IMR-90 (cell line): ENCODE data around the gene DDX54.

Experiments
- POLR2A ChIP-seq: IDR thresholded peaks from 2 replicates; pipeline ENCODE4 v1.6.1; 2012; ENCODE audit warnings: mild to moderate bottlenecking, low read depth, low read length
- RAD21 ChIP-seq: IDR thresholded peaks from 2 replicates; pipeline ENCODE4 v1.6.1; 2012; ENCODE audit warnings: low read length, improper control_type of control experiment
- TF ChIP-seq, protein P1 (sequence below): conservative IDR thresholded peaks from 2 replicates; pipeline ENCODE4 v1.5.1; 2012; ENCODE audit warnings: mild to moderate bottlenecking, low read depth, low read length, improper control_type of control experiment

DNA sequence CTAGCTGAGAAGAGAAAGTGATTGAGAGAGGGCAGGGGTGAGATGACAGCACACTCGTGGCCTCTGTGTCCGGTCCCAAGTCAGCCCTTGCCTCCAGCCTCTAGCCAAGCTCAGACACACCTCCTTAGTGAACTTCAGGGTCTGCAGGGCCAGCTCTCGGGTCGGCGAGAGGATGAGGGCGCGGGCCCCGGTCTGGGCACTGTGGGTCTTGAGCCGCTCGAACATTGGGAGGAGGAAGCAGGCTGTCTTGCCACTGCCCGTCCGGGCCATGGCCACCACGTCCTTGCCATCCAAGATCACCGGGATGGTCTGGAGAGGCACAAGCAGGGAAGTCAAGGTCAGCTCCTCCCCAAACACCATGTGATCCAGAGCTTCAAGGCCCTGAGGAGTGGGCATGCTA, 6.3 kb downstream of the DDX54 start:
- TF ChIP-seq RAD21 (no peak), POLR2A (no peak)
- TF ChIP-seq, protein P1, sequence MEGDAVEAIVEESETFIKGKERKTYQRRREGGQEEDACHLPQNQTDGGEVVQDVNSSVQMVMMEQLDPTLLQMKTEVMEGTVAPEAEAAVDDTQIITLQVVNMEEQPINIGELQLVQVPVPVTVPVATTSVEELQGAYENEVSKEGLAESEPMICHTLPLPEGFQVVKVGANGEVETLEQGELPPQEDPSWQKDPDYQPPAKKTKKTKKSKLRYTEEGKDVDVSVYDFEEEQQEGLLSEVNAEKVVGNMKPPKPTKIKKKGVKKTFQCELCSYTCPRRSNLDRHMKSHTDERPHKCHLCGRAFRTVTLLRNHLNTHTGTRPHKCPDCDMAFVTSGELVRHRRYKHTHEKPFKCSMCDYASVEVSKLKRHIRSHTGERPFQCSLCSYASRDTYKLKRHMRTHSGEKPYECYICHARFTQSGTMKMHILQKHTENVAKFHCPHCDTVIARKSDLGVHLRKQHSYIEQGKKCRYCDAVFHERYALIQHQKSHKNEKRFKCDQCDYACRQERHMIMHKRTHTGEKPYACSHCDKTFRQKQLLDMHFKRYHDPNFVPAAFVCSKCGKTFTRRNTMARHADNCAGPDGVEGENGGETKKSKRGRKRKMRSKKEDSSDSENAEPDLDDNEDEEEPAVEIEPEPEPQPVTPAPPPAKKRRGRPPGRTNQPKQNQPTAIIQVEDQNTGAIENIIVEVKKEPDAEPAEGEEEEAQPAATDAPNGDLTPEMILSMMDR: no peak
